HCT116 (cell line): ENCODE data around the gene TPGS1. TPM values are rescaled to one million over a fixed set of nuclear protein-coding genes. Genes with fewer than 3 reads are reported as not detected.

Source experiments
- ATAC-seq: fragments of 200-7000 bp; cut with Tn5 transposase; 2 replicates; pipeline ENCODE4 v1.9.1; 2020; ENCODE audit warnings: mild to moderate bottlenecking, moderate library complexity
- BruUV-seq: library from RNA; stranded (reverse); fragments of 400-500 nt; replicated peaks from 2 replicates; lab custom pipeline; 2021; lab: Mats Ljungman, UMichigan
- CTCF ChIA-PET: fragments of 300-600 bp; sonication (Branson Sonifier 250); formaldehyde crosslinking; loops from one replicate; lab custom pipeline; 2021; ENCODE audit warnings: antibody characterized with exemption; lab: Charles Lee
- POLR2A ChIA-PET: fragments of 300-600, 350-600 bp; sonication (Branson Sonifier 250); formaldehyde crosslinking; loops from one replicate; lab custom pipeline; 2021; ENCODE audit warnings: antibody characterized with exemption; lab: Charles Lee
- RAD21 ChIA-PET, 2 experiments: fragments of 300-600 bp; sonication (Branson Sonifier 250); formaldehyde crosslinking; loops; one replicate each; lab custom pipeline; 2023; ENCODE audit warnings: low total read pairs in 2 of 2; ENCODE audit not compliant: uncharacterized antibody in 2 of 2, unreplicated experiment in 2 of 2, low non-redundant PET in 1 of 2; lab: Charles Lee
- DNase-seq: peaks from one replicate; pipeline ENCODE4 v3.0.0-alpha.2; 2010; ENCODE audit warnings: low read depth, low spot score
- H2AFZ ChIP-seq: fragments of 200-600 bp; shearing (Covaris generic), sonication (generic); 2 replicates; pipeline ENCODE4 v1.6.1; 2017; ENCODE audit warnings: low read depth, mixed run types, mixed read lengths, antibody characterized with exemption, low read length; ENCODE audit not compliant: poor library complexity, severe bottlenecking
- H3K27ac ChIP-seq: 2 replicates; pipeline ENCODE4 v1.5.1; 2012; ENCODE audit warnings: low read depth, low read length
- H3K27me3 ChIP-seq: fragments of 200-600 bp; sonication (generic); 2 replicates; pipeline ENCODE4 v1.6.1; 2016; ENCODE audit warnings: mixed run types, low read length, mixed read lengths; ENCODE audit not compliant: insufficient read depth
- H3K36me3 ChIP-seq, 2 experiments: fragments of 200-500 bp in 1 of 2; fragments of 200-600 bp in 1 of 2; sonication (Bioruptor generic) in 1 of 2; sonication (generic) in 1 of 2; 2 replicates each; pipeline versions ENCODE4 v1.5.1 to v1.6.1; 2014 to 2016; ENCODE audit warnings: low read length in 2 of 2, inconsistent platforms in 1 of 2, mixed read lengths in 1 of 2, mixed run types in 1 of 2; ENCODE audit not compliant: insufficient read depth in 2 of 2, control insufficient read depth in 1 of 2
- H3K4me1 ChIP-seq, 2 experiments: fragments of 200-600 bp in 1 of 2; sonication (generic) in 1 of 2; 2 replicates each; pipeline versions ENCODE4 v1.5.1 to v1.6.1; 2012 to 2017; ENCODE audit warnings: low read length in 2 of 2, inconsistent platforms in 1 of 2, mild to moderate bottlenecking in 1 of 2, mixed read lengths in 1 of 2, mixed run types in 1 of 2, moderate library complexity in 1 of 2; ENCODE audit not compliant: insufficient read depth in 2 of 2, control insufficient read depth in 1 of 2
- H3K4me2 ChIP-seq: fragments of 200-600 bp; sonication (generic); 2 replicates; pipeline ENCODE4 v1.6.1; 2017; ENCODE audit warnings: mixed run types, low read length, mixed read lengths
- H3K4me3 ChIP-seq, 2 experiments: fragments of 200-600 bp in 1 of 2; sonication (generic) in 1 of 2; replicated peaks in 1 of 2; 2 replicates each; pipeline ENCODE4 v1.5.1; 2011 to 2016; ENCODE audit warnings: low read length in 2 of 2, control low read depth in 1 of 2, low read depth in 1 of 2, mild to moderate bottlenecking in 1 of 2, mixed read lengths in 1 of 2, mixed run types in 1 of 2
- H3K79me2 ChIP-seq: fragments of 200-600 bp; sonication (generic); 2 replicates; pipeline ENCODE4 v1.6.1; 2017; ENCODE audit warnings: mild to moderate bottlenecking, mixed run types, low read length, moderate library complexity, mixed read lengths; ENCODE audit not compliant: insufficient read depth
- H3K9ac ChIP-seq: fragments of 200-600 bp; sonication (generic); 2 replicates; pipeline ENCODE4 v1.6.1; 2016; ENCODE audit warnings: low read length, mixed read lengths
- H3K9me2 ChIP-seq: fragments of 200-600 bp; sonication (generic), shearing (Covaris generic); 2 replicates; pipeline ENCODE4 v1.6.1; 2017; ENCODE audit warnings: mixed run types, mild to moderate bottlenecking, moderate library complexity; ENCODE audit not compliant: insufficient read depth
- H3K9me3 ChIP-seq, 2 experiments: fragments of 200-500 bp in 1 of 2; fragments of 200-600 bp in 1 of 2; sonication (Bioruptor generic) in 1 of 2; sonication (generic) in 1 of 2; 2 replicates each; pipeline ENCODE4 v1.6.1; 2014 to 2017; ENCODE audit warnings: low read length in 2 of 2, mixed read lengths in 2 of 2, inconsistent platforms in 1 of 2, low read depth in 1 of 2, mild to moderate bottlenecking in 1 of 2, mixed run types in 1 of 2, moderate library complexity in 1 of 2; ENCODE audit not compliant: control insufficient read depth in 1 of 2, insufficient read depth in 1 of 2
- H4K20me1 ChIP-seq: fragments of 200-600 bp; sonication (generic), shearing (Covaris generic); 2 replicates; pipeline ENCODE4 v1.6.1; 2017; ENCODE audit warnings: mixed run types, mild to moderate bottlenecking, moderate library complexity; ENCODE audit not compliant: insufficient read depth
- CBX3 ChIP-seq: IDR thresholded peaks from 2 replicates; pipeline ENCODE4 v1.6.1; 2012; ENCODE audit warnings: low read depth
- CEBPB ChIP-seq: IDR thresholded peaks from 2 replicates; pipeline ENCODE4 v1.6.1; 2012; ENCODE audit warnings: low read depth
- POLR2A ChIP-seq: IDR thresholded peaks from 2 replicates; pipeline ENCODE4 v1.7.0; 2011; ENCODE audit warnings: borderline replicate concordance; ENCODE audit not compliant: insufficient read depth, insufficient read length; ENCODE audit errors: extremely low read depth
- POLR2AphosphoS5 ChIP-seq: IDR thresholded peaks from 2 replicates; pipeline ENCODE4 v1.6.1; 2011; ENCODE audit warnings: mild to moderate bottlenecking, low read depth, low read length, moderate library complexity
- SP1 ChIP-seq: IDR thresholded peaks from 2 replicates; pipeline ENCODE4 v1.6.1; 2012; ENCODE audit warnings: low read depth
- intact Hi-C: fragments of 100-400 bp; cut with micrococcal nuclease; formaldehyde crosslinking; loops from 2 replicates; pipeline ENCODE4 v1.10.0; 2022
- total RNA-seq: library from RNA; stranded (reverse); gene quantifications from one replicate; pipeline ENCODE4 v1.2.1, GENCODE V29; 2021; ENCODE audit not compliant: unreplicated experiment
- TF ChIP-seq, protein P1 (sequence below): IDR thresholded peaks from 2 replicates; pipeline ENCODE4 v1.6.1; 2012; ENCODE audit warnings: low read depth
- TF ChIP-seq, protein P2 (sequence below), 3 experiments: fragments of 200-600 bp in 1 of 3; sonication (generic) in 1 of 3; IDR thresholded peaks in 2 of 3; conservative IDR thresholded peaks in 1 of 3; 2 replicates each; pipeline ENCODE4 v1.5.1; 2012 to 2017; ENCODE audit warnings: low read depth in 2 of 3, low read length in 2 of 3, antibody characterized with exemption in 1 of 3, borderline replicate concordance in 1 of 3, control low read depth in 1 of 3, mild to moderate bottlenecking in 1 of 3, mixed read lengths in 1 of 3, mixed run types in 1 of 3, moderate library complexity in 1 of 3; ENCODE audit not compliant: insufficient read depth in 1 of 3

TPGS1 gene
- total RNA-seq, 1 experiment from 2014 or later, result 19.1 TPM

DNA sequence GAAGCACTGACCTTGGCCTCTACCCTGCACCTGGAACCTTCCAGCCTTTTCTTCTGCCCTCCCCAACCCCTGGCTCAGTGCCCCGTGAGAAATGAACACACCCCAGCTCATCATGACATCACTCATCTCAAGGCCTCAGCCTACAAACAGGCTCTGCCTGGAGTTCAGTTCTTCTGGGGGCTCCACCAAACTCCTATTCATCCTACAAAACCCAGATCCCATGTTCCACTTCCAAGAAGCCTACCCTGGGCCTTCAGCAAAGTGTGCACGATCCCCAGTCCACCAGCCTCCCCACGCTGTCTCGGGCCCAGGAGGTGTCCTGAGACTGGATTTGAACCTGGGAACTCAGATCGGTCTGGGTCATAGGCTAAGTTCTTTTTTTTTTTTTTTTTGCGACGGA is 37.5 kb upstream of the TPGS1 start:
- ChIA-PET POLR2A (no interaction called here), CTCF (no interaction called here), RAD21 (interaction anchor here in 1 of 2 experiments (0.7 kb wide), 1 partner anchor 85 kb away, joined by 5 read pairs; no protein-coding TSS in a partner anchor)
- intact Hi-C loops, result no loop called here
- BruUV-seq, result no TSS peak
- Histone ChIP-seq H3K9ac (no peak overlapping the region), H3K4me1 (peaks cover 0 to 5% of the 10 kb centered on the region in 2 experiments; a peak in 1 of 4 replicates), H3K4me2 (no peak overlapping the region), H3K27ac (no peak overlapping the region), H3K79me2 (no peaks in the 10 kb centered on the region), H3K4me3 (no peak overlapping the region), H3K36me3 (no peaks in the 10 kb centered on the region), H4K20me1 (no peaks in the 10 kb centered on the region), H3K9me3 (no peaks in the 10 kb centered on the region)
- no peak for ATAC-seq
- no peak for DNase-seq
- TF ChIP-seq, protein P1, sequence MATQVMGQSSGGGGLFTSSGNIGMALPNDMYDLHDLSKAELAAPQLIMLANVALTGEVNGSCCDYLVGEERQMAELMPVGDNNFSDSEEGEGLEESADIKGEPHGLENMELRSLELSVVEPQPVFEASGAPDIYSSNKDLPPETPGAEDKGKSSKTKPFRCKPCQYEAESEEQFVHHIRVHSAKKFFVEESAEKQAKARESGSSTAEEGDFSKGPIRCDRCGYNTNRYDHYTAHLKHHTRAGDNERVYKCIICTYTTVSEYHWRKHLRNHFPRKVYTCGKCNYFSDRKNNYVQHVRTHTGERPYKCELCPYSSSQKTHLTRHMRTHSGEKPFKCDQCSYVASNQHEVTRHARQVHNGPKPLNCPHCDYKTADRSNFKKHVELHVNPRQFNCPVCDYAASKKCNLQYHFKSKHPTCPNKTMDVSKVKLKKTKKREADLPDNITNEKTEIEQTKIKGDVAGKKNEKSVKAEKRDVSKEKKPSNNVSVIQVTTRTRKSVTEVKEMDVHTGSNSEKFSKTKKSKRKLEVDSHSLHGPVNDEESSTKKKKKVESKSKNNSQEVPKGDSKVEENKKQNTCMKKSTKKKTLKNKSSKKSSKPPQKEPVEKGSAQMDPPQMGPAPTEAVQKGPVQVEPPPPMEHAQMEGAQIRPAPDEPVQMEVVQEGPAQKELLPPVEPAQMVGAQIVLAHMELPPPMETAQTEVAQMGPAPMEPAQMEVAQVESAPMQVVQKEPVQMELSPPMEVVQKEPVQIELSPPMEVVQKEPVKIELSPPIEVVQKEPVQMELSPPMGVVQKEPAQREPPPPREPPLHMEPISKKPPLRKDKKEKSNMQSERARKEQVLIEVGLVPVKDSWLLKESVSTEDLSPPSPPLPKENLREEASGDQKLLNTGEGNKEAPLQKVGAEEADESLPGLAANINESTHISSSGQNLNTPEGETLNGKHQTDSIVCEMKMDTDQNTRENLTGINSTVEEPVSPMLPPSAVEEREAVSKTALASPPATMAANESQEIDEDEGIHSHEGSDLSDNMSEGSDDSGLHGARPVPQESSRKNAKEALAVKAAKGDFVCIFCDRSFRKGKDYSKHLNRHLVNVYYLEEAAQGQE, result no peak
- TF ChIP-seq POLR2AphosphoS5 (no peak), SP1 (no peak), CEBPB (no peak), CBX3 (no peak), POLR2A (no peak)
- TF ChIP-seq, protein P2, sequence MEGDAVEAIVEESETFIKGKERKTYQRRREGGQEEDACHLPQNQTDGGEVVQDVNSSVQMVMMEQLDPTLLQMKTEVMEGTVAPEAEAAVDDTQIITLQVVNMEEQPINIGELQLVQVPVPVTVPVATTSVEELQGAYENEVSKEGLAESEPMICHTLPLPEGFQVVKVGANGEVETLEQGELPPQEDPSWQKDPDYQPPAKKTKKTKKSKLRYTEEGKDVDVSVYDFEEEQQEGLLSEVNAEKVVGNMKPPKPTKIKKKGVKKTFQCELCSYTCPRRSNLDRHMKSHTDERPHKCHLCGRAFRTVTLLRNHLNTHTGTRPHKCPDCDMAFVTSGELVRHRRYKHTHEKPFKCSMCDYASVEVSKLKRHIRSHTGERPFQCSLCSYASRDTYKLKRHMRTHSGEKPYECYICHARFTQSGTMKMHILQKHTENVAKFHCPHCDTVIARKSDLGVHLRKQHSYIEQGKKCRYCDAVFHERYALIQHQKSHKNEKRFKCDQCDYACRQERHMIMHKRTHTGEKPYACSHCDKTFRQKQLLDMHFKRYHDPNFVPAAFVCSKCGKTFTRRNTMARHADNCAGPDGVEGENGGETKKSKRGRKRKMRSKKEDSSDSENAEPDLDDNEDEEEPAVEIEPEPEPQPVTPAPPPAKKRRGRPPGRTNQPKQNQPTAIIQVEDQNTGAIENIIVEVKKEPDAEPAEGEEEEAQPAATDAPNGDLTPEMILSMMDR (IDR thresholded peaks at IDR 0.05 in 2 of 3, conservative IDR thresholded peaks at IDR 0.05 in 1 of 3; ENCODE audit: borderline replicate concordance in 1 of 3, insufficient read depth in 1 of 3, low read depth in 2 of 3, low read length in 2 of 3), result no peak
- TF ChIP-seq, all 23 proteins: peak for 0
- H3K9me2 ChIP-seq, result no peaks in the 10 kb centered on the region
- H3K27me3 ChIP-seq, result no peaks in the 10 kb centered on the region
- no peak overlapping the region for H2AFZ ChIP-seq
